Right cardiac atrium (tissue), 5 donors: ENCODE data around the gene COL21A1. TPM values are rescaled to one million over a fixed set of nuclear protein-coding genes. Genes with fewer than 3 reads are reported as not detected.
"Not testable (repeated sequence)": the region's sequence is repeated elsewhere in the genome, so short reads cannot be mapped to it uniquely, and the experiment has no call there.

Experiments
- ATAC-seq, 2 donors: fragments of 200-7000 bp; cut with Tn5 transposase; one replicate each; pipeline versions ENCODE4 v1.8.0 to v1.9.1; 2020; ENCODE audit warnings: moderate library complexity in 2 of 2, mild to moderate bottlenecking in 1 of 2
- DNase-seq, 3 donors: peaks; one replicate each; pipeline ENCODE4 v3.0.0-alpha.2; 2020
- H3K27ac ChIP-seq: one replicate; pipeline ENCODE4 v1.5.1; 2013; ENCODE audit warnings: mild to moderate bottlenecking, low read length, control low read depth, moderate library complexity
- H3K27me3 ChIP-seq: one replicate; pipeline ENCODE4 v1.6.1; 2013; ENCODE audit not compliant: control insufficient read depth, insufficient read depth
- H3K4me1 ChIP-seq: one replicate; pipeline ENCODE4 v1.6.1; 2013; ENCODE audit warnings: low read length; ENCODE audit not compliant: control insufficient read depth, insufficient read depth
- H3K4me3 ChIP-seq: one replicate; pipeline ENCODE4 v1.5.1; 2013; ENCODE audit warnings: low read length, control low read depth
- H3K9me3 ChIP-seq: one replicate; pipeline ENCODE4 v1.6.1; 2013; ENCODE audit warnings: low read length; ENCODE audit not compliant: control insufficient read depth
- WGBS: extraction: QIAGEN DNeasy Blood & Tissue Kit; methylation state at CpG from one replicate; pipeline ENCODE4 v1.1.7; 2013; 5-methylcytosine and 5-hydroxymethylcytosine counted together
- intact Hi-C, 4 donors: fragments of 100-400 bp; cut with DNase I; formaldehyde crosslinking; loops; one replicate each; pipeline versions ENCODE4 v1.11.0 to v1.14.0; 2022 to 2023
- polyA plus RNA-seq: library from polyadenylated mRNA; stranded (reverse); fragments of 200-250 nt; gene quantifications from one replicate; pipeline ENCODE4 v1.2.3, GENCODE V29; 2013
- total RNA-seq, 4 donors: library from RNA; stranded (reverse); fragmentation: NEBNext Ultra II Directional; extraction: Animal tissue kit (Norgen Biotek cat#: 25700); gene quantifications; one replicate each; pipeline ENCODE4 v1.2.1, GENCODE V29; 2021
- donor health status: healthy with polysubstance abuse.
- donor health status: DM: no; HTN: yes; CAD: no.
- donor health status: DM: no; HTN: no; CAD: no.
- donor health status: DM: no; HTN: yes; CAD: no; lungs with severe emphysema.
- donor health status: DM: yes; HTN: yes; CAD: no.

The COL21A1 gene
- total and polyA plus RNA-seq, 5 donors = 11.1 to 25.2 (median 19.9) TPM

DNA sequence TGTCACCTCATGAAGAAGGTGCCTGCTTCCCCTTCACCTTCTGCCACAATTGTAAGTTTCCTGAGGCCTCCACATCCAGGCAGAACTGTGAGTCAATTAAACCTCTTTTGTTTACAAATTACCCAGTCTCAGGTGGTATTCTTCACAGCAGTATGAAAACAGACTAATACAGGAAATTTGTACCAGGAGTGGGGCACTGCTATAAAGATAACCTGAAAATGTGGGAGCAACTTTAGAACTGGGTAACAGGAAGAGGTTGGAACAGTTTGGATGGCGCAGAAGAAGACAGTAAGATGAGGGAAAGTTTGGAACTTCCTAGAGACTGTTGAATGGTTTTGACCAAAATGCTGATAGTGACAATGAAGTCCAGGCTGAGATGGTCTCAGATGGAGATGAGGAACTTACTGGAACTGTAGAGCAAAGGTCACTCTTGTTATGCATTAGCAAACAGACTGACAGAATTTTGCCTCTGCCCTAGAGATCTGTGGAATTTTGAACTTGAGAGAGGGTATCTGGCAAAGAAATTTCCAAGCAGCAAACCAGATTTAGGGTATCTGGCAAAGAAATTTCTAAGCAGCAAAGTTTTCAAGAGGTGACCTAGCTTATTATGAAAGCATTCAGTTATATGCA, 23.5 kb upstream of the COL21A1 start:
- no peak for DNase-seq
- H3K4me1 ChIP-seq = no peaks in the 10 kb centered on the region
- H3K27me3 ChIP-seq = no peaks in the 10 kb centered on the region
- ATAC-seq = no peak
- H3K9me3 ChIP-seq = no peaks in the 10 kb centered on the region
- no peak overlapping the region for H3K4me3 ChIP-seq
- H3K27ac ChIP-seq = no peak overlapping the region
- intact Hi-C loops = no loop called here
- 92% methylated on average over 1 of the region's 1 CpG for WGBS

DNA sequence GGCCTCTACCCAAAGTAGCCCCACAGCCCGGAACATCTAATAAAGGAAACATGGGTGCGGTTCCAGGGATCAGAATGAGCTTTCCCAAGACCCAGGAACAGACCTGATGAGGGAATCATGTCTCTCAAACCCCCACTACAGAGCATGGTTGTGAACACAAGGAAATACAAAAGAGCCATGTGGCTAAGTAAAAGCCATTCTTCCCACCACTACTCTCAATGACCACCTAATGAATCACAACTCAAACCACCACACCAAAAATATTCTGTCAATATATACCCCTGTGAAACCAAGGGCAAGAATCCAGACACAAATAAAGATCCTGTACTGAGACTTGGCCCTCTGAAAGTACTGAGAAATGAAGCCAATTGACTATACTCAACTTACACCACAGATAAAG, 20.9 kb upstream of the COL21A1 start:
- no peaks in the 10 kb centered on the region for H3K4me1 ChIP-seq
- no peak overlapping the region for H3K27ac ChIP-seq
- DNase-seq (no peak), ATAC-seq (no peak)
- H3K27me3 ChIP-seq = no peaks in the 10 kb centered on the region
- H3K4me3 ChIP-seq = no peak overlapping the region
- intact Hi-C loops = no loop called here
- WGBS = 85% methylated on average over 2 of the region's 2 CpGs
- no peaks in the 10 kb centered on the region for H3K9me3 ChIP-seq

DNA sequence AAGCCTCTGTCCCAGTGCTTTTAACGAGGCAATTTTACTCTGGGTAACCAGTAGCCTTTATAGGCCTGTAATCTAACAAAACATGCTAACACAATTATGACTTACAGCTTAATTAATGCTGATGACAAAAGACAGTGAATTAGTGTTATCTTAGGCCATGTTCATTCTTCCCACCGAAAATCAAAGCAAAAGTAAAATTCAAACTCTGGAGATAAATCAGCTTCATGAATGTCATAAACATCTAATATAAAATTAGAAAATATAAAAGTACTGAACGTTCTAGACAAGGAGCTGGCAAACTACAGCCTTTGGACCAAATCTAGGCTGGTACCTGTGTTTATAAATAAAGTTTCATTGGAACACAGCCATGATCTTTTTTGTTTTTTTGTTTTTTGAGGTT, 18.6 kb upstream of the COL21A1 start:
- H3K27ac ChIP-seq = no peak overlapping the region
- ATAC-seq (no peak), DNase-seq (no peak)
- H3K4me1 ChIP-seq = no peaks in the 10 kb centered on the region
- no peak overlapping the region for H3K4me3 ChIP-seq
- WGBS = 42% methylated on average over 3 of the region's 3 CpGs
- H3K9me3 ChIP-seq = no peaks in the 10 kb centered on the region
- intact Hi-C loops = no loop called here
- H3K27me3 ChIP-seq = no peaks in the 10 kb centered on the region

DNA sequence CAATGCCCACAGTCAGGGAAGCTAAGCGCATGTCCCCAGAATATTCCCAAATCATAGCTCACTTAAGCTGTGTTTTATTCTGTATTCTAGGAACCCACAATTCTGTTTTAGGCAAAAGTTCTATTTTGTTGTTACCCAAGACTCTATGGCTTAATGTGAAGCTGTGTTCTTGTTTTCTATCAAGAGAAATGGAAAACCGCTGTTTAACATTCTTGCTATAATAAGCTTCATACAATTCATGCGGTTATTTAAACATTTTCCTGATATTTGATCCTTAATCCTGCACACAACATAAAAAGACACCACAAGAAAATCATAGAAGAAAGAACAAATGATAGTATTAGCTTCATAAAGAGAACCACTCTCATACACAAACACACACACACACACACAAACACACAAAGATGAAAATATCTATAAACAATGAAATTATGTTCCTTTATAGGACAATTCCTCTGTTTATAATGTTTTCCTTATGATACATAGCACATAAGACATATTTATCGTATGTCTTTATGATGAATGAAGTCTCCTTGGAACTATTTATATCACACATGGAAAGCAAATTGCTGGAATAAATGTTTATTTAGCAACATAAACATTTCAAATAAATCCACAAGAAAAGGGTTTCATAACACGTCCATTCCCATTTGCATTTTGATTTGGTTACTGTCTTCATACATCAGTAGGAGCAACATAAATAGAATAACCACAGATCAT, 16.4 kb upstream of the COL21A1 start:
- ATAC-seq (no peak), DNase-seq (no peak)
- H3K27me3 ChIP-seq = no peaks in the 10 kb centered on the region
- no peak overlapping the region for H3K4me3 ChIP-seq
- H3K4me1 ChIP-seq = no peaks in the 10 kb centered on the region
- H3K9me3 ChIP-seq = no peaks in the 10 kb centered on the region
- no peak overlapping the region for H3K27ac ChIP-seq
- WGBS = 66% methylated on average over 5 of the region's 5 CpGs
- intact Hi-C loops = no loop called here

DNA sequence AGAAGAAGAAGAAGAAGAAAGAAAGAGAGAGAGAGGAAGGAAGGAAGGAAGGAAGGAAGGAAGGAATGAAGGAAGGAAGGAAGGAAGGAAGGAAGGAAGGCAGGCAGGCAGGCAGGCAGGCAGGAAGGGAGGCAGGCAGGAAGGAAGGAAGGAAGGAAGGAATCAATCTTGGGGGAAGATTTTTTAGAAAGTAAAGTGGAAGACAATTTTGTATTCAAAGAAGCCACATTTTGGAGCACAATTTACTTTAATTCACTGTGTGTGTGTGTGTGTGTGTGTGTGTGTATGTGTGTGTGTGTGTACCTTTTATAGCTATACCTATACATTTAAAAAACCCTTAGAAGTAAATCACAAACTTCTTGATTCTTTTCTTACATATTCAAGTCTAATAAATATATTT, 13.2 kb upstream of the COL21A1 start:
- DNase-seq, H3K27me3 ChIP-seq, ATAC-seq, H3K27ac ChIP-seq, intact Hi-C loops, H3K4me1 ChIP-seq, H3K4me3 ChIP-seq, H3K9me3 ChIP-seq: not testable (repeated sequence)

DNA sequence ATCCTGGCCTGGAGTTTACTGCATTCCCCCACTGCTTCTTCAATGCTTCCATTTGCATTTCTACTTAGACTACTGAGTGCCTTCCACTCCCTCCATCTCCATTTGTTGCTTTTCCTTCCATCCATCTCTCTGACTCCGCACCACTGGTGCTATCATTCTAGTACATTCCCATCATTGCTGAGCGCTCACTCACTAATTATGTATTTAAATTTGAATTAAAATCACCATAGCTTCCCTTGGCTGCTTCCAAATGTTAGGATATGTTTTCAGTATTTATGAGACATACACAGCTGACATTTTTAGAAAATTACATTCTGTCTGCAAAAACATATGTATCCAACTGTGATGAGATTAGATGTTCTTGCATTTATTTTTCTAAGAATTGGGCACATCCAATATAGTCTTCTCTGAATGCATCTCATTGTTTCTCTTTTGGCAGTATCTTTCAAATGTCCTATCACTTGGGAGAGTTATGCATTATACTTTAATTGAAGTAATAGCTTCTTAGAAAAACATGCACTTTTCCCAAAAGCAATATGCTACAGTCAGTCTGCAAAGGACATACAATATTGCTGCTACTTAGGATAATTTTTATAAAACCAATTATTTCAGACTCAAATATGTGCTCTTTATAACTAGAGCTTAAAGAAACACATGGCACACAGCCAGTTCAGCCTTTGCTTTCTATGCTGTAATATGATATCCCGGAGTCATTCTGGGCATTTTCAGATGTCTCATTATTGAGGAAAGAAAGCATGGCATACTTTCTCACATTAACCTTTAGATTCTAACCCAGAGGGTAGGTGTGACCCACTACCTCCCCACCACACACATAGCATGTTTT, 12.1 kb upstream of the COL21A1 start:
- Histone ChIP-seq H3K27me3 (no peaks in the 10 kb centered on the region), H3K27ac (no peak overlapping the region), H3K4me3 (no peak overlapping the region), H3K9me3 (no peaks in the 10 kb centered on the region), H3K4me1 (no peaks in the 10 kb centered on the region)
- no peak for ATAC-seq
- 61% methylated on average over 3 of the region's 3 CpGs for WGBS
- intact Hi-C loops = no loop called here
- DNase-seq = peak in 1 of 3 donors; percentile 22

DNA sequence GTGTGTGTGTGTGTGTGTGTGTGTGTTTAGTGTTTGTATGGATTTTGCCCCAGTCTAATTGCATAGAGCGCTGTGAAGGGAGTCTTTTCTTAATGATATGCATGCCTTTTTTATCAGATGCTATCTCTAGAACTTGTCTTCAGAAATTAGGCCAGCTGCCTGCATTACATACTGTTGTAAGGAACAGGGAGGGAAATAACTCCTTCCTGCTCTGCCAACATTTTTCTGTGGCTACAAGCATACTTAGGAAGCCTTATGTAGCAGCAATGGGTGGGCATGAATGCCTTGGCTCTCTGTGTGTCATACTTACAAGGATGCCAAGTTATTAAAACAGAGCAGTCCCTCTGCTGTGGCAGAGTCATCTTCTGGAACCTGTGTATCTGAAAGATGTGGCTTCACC, 8.0 kb upstream of the COL21A1 start:
- no peaks in the 10 kb centered on the region for H3K9me3 ChIP-seq
- ATAC-seq (no peak), DNase-seq (no peak)
- H3K27me3 ChIP-seq = no peaks in the 10 kb centered on the region
- 73% methylated on average over 1 of the region's 1 CpG for WGBS
- no peak overlapping the region for H3K4me3 ChIP-seq
- no peaks in the 10 kb centered on the region for H3K4me1 ChIP-seq
- no peak overlapping the region for H3K27ac ChIP-seq
- intact Hi-C loops = no loop called here

DNA sequence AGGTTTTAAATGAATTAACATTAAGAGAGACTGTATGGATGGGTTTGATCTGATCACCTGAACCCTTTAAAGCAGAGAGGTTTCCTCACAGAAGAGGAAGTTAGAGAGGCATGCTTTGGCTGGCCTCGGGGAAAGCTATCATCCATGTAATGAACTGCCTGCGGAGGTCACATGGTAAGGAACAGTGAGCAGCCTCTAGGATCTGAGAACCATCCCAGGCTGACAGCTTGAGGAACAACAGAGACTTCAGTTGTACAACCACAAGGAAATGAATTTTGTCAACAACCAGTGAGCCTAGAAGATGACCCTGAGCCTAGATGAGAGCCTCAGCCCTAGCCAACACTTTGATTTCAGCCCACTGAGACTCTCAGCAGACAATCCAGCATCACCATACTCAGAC, 2.9 kb upstream of the COL21A1 start:
- 38% methylated on average over 2 of the region's 2 CpGs for WGBS
- ATAC-seq = no peak
- Histone ChIP-seq H3K4me1 (no peaks in the 10 kb centered on the region), H3K4me3 (no peak overlapping the region), H3K27me3 (no peaks in the 10 kb centered on the region), H3K9me3 (no peaks in the 10 kb centered on the region), H3K27ac (no peak overlapping the region)
- DNase-seq = no peak
- intact Hi-C loops = no loop called here

DNA sequence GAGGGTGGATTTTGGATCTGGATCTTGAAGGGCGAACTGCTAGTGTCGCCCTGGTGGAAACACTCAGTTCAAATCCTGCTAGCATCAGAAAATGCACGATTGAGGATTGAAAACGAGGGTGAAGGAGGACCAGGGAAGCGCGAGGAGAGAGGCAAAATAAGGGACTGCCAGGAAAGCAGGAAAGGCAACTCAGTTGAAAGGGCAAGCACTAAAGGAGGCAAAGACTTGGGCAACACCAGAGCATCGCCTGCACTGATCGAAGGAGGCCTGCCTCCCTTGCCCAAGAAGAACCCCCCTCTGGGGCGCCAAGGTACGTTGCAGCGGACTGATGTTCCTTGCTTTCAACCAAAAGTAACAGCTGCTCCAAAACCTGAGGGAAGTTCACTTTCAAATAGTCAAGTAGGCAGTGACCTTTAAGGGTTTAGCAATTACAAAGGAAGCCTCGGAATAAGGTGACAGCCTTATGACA, 308 bp upstream of the COL21A1 start:
- H3K4me3 ChIP-seq = peak overlapping the region; percentile 52
- WGBS = 21% methylated on average over 12 of the region's 12 CpGs
- no peaks in the 10 kb centered on the region for H3K4me1 ChIP-seq
- ATAC-seq = peak; percentile 11
- DNase-seq = peak in 1 of 3 donors; percentile 44
- H3K27me3 ChIP-seq = no peaks in the 10 kb centered on the region
- H3K27ac ChIP-seq = no peak overlapping the region
- intact Hi-C loops = no loop called here
- H3K9me3 ChIP-seq = no peaks in the 10 kb centered on the region

DNA sequence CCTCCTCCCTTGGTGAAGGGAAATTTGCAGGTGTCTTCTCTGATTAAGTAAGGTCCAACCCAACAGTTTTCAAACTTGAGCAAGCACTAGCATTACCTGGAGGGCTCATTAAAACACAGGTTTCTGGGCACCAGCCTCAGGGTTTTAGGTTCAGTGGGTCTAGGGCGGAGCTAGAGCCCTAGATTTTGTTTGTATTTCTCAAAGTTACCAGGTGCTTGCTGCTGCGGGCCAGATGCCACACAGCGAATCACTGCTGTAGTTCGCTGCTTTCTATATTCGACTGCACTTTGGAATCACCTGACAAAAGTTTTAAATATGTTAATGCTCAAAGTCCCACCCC, 869 bp downstream of the COL21A1 start:
- Histone ChIP-seq H3K4me1 (no peaks in the 10 kb centered on the region), H3K4me3 (peak overlapping the region; percentile 52), H3K27ac (no peak overlapping the region), H3K27me3 (no peaks in the 10 kb centered on the region), H3K9me3 (no peaks in the 10 kb centered on the region)
- DNase-seq = peak in 1 of 3 donors; percentile 35
- peak in 1 of 2 donors; percentile 20 for ATAC-seq
- intact Hi-C loops = no loop called here
- 36% methylated on average over 5 of the region's 5 CpGs for WGBS

DNA sequence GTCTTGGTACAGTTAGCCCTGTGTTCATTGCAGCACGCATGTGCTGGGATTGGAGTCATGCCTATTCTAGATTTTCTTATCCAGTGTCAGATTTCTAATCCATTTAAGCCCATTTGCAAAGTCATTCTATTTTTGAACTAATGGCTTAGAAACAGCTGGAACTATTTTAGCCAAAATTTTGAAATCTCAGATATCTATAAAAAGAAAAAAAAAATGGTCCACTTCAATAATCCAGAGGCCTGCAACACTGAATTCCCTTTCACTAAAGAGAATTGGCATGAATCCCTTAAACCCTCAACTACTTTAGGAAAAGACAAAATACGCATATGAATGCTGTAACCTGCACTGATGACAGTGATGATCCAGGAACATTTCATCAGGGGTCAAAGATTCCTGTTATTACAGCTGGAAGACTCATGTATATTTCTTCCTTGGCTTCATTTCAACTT, 1.5 kb downstream of the COL21A1 start:
- ATAC-seq (no peak), DNase-seq (no peak)
- 19% methylated on average over 2 of the region's 2 CpGs for WGBS
- no peaks in the 10 kb centered on the region for H3K27me3 ChIP-seq
- H3K4me1 ChIP-seq = no peaks in the 10 kb centered on the region
- intact Hi-C loops = no loop called here
- H3K9me3 ChIP-seq = no peaks in the 10 kb centered on the region
- no peak overlapping the region for H3K4me3 ChIP-seq
- no peak overlapping the region for H3K27ac ChIP-seq
